ENCODE measurements around the gene NGFR. TPM values are rescaled to one million over a fixed set of nuclear protein-coding genes. Genes with fewer than 3 reads are reported as not detected.
A peak's percentile ranks its signal among the peaks of the same experiment; 100 is the strongest.
"Not testable (repeated sequence)": the region's sequence is repeated elsewhere in the genome, so short reads cannot be mapped to it uniquely, and the experiment has no call there.

NGFR gene
- total RNA-seq, 1 experiment from 2014 or later: 1.8 TPM

DNA sequence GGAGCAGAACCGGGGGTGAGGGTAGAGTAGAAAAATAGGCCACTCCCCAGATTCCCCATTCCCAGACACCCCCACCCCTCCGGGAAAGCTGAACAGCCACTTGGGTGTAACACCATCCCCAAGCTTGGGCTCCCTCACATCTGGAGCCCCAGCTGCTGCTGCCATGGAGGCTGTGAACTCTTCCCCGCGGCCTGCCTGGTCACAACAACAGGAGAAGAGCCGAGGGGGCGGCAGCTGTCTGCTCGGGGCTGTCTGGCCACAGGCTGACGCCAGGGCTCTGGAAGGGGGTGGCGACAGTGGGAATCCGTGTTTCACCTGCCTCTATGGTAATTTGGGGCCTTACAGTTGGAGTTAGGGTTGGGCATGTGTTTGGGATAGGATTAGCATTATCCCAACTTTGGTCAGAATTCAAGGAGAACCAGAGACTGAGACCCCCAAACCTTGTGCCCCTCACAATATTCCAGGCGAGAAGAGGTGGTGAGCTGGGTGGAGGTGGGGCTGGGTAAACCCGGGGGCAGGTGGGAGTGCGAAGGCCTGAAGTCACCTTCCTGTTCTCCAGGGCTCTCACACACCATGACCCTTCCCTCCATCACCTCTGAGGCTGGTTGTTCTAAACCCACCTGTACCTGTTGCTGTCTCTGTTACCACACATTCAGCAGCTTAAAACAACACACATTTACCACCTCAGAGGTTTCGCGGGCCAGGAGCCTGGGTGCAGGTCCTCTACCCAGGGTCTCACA lies 50.9 kb downstream of the NGFR start:
- no peak for DNase-seq (ENCODE audit: low spot score)

- no peak for DNase-seq (ENCODE audit: low spot score)
Measured at GRCh38 chr17:49546546-49547535, 51.7 kb downstream of the NGFR start.

GRCh38 chr17:49547566-49547965 lies 52.5 kb downstream of the NGFR start:
- DNase-seq (ENCODE audit: low spot score): no peak

DNA sequence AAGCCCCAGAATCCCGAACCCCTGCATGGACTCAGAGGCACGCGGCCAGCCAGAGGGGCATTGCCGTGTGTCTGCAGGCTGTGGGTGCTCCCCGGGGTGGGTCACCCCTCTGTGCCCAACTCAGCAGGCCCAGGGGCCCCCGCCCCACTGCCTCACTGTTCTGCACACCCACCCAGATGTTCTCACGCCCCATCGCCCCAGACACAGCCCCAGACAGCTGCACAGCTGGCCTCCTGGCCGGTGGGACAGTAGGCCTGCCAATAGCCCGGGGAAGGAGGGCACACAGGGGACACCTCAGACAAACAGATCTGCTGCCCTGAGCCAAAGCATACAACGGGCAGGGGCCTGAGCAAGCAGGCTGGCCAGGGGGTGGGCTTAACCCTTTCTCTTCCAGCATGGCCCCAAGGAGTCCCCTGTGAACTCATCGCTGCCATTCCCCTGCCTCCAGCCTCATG lies 53.0 kb downstream of the NGFR start:
- DNase-seq (ENCODE audit: low spot score): no peak

GRCh38 chr17:49548506-49549310 lies 53.6 kb downstream of the NGFR start:
- peak; percentile 34 for DNase-seq (ENCODE audit: low spot score)

GRCh38 chr17:49549311-49549605 lies 54.2 kb downstream of the NGFR start:
- no peak for DNase-seq (ENCODE audit: low spot score)

DNA sequence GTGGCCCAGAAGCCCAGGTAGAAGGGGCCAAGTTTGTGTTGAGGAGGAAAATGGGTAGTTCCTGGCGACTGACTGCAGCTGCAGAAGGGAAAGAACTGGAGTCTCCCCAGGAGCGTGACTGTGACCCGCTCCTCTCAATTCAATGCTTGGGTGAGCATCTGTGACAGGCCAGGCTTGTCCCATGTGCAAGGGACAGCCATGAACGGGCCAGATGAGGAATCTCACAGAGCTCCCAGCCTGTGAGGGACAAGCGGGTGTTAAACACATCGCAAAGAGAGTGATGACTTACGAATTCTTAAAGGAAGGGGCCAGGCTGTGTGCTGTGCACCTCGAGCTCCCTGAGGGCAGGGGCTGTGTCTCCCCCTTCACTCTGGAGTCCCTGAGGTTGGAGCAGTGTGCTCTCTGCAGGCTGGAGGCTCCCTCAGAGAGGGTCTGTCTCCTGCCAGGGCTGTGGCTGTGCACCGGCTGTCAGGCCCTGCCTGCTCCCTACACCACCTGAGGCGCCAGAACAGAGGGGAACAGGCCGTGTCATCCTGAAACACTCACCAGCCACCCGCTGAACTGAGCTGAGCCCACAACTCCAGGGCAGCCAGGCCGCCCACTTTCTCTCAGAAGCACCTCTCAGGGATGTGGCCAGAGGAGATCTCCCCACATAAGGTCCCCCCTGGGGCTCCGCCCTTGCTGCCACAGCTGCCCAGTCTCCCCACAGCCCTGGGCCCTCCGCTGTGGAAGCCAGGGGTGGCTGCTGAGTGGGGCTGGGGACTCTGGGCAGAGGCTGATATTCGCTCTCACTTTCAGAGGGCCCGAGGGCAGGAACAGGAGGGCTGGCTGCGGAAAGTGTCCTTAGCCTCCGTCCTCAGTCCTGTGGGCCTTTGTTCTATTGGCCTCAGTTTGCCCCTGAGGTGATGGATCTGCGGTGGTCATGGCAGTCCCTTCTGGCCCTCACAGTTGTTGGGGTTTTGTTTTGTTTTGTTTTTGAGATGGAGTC lies 54.9 kb downstream of the NGFR start:
- DNase-seq (ENCODE audit: low spot score): no peak

- not testable (repeated sequence) for DNase-seq (ENCODE audit: low spot score)
Measured at GRCh38 chr17:49550764-49551163, 55.7 kb downstream of the NGFR start.

- DNase-seq (ENCODE audit: low spot score): no peak
Measured at GRCh38 chr17:49551221-49552069, 56.4 kb downstream of the NGFR start.

- DNase-seq (ENCODE audit: low spot score): peak; percentile 31
Measured at GRCh38 chr17:49552070-49552751, 57.1 kb downstream of the NGFR start.

GRCh38 chr17:49553676-49554335 lies 58.7 kb downstream of the NGFR start:
- no peak for DNase-seq (ENCODE audit: low spot score)

DNA sequence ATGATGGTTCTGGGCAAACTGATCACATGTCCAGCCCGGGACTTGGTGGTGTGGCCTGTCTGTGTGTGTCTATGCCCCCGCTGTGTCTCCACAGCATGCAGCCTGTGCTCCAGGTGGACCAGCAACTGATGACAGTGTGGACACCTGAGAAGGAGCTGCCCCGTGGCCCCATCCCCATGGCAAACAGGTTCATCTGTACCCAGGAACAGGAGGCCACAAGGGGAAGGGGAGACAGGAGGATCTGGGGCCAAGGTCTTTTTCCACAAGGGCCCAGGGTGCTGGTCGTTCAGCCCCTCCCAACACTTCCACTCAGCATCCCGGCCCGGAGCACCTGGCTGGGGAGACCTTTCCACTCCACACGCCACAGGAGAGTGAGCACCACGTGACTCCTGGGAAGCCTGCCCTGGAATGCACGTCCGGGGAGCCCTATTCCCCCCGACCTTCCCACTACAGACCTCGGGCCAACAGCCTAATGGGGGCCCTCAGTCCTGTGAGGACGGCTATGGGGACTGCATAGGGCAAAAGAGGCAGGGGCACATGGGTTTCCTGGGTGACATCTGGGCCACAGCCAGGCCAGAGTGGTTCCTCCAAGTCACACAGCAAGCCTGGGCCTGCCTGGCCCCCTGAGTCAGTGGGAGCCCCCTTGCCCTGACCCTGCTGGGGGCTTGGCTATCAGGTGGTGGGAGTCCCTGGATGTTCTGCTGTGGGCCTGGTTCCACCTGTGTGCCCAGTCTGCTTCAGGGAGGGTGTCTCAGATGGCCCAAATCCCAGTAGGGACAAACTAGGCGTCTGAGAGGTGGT lies 59.8 kb downstream of the NGFR start:
- no peak for DNase-seq (ENCODE audit: low spot score)

GRCh38 chr17:49555495-49556222 lies 60.6 kb downstream of the NGFR start:
- no peak for DNase-seq (ENCODE audit: low spot score)

DNA sequence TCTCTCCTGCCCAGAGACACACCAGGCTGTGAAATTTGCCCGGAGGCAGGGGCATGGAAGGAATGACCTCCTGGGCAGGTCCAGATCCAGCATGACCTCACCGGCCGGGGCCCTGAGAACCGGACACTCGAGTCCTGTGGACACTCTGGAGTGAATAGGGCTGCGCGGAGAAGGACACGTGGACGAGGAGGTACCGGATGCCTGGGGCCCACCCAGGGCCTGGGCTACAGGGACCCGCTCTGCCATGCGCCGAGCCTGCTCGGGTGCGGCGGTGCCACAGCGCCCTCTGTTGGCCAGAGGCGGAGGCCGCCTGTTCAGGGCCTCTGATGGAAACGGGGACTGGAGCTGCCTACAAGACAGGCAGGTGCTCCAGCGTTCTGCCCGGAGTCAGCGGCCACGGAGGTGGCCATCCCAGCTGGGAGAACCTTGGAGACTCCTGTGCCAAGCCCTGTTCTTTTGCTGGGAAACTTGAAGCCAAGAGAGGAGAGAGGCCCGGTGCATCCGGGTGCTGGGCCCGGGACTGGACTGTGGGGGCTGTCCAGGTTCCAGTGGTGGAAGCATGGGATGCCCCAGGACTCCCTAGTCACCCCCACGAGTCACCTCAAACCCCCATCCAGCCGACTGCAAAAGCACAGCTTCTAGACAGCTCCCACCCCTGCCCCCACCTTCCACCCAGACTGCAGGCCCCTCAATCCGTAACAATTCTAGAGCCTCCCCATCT lies 61.3 kb downstream of the NGFR start:
- DNase-seq (ENCODE audit: low spot score): peak; percentile 57

GRCh38 chr17:49557312-49558024 lies 62.4 kb downstream of the NGFR start:
- peak; percentile 45 for DNase-seq (ENCODE audit: low spot score)
